Right atrium auricular region (tissue), 2 donors: ENCODE measurements around the gene TBC1D9. TPM values are rescaled to one million over a fixed set of nuclear protein-coding genes. Genes with fewer than 3 reads are reported as not detected.

Experiments used
- DNase-seq: peaks from one replicate; pipeline ENCODE4 v3.0.0-alpha.2; 2019; ENCODE audit warnings: low spot score
- H3K27ac ChIP-seq, 2 donors: fragments of 200-600 bp; sonication (generic); 1 replicate in 1 of 2; 2 replicates in 1 of 2; pipeline ENCODE4 v1.5.1; 2016 to 2019
- H3K27me3 ChIP-seq, 2 donors: fragments of 200-600 bp; sonication (generic); one replicate each; pipeline versions ENCODE4 v1.5.1 to v1.6.0; 2017 to 2019
- H3K36me3 ChIP-seq: fragments of 200-600 bp; sonication (generic); one replicate; pipeline ENCODE4 v1.5.1; 2016
- H3K4me1 ChIP-seq, 2 donors: fragments of 200-600 bp; sonication (generic); one replicate each; pipeline versions ENCODE4 v1.5.1 to v1.6.0; 2017 to 2019
- H3K4me3 ChIP-seq, 2 donors: fragments of 200-600 bp; sonication (generic); 1 replicate in 1 of 2; 2 replicates in 1 of 2; pipeline ENCODE4 v1.5.1; 2017 to 2019; ENCODE audit warnings: mild to moderate bottlenecking in 1 of 2, moderate library complexity in 1 of 2
- H3K9me3 ChIP-seq, 2 donors: fragments of 200-600 bp; sonication (generic); one replicate each; pipeline ENCODE4 v1.5.1; 2019
- total RNA-seq, 2 donors: library from RNA; depleted of rRNA; stranded (reverse); fragments of >200 nt; gene quantifications; one replicate each; pipeline ENCODE4 v1.1.0, GENCODE V29; 2016
- TF ChIP-seq, protein P1 (sequence below), 2 donors: fragments of 200-600 bp; sonication (generic); IDR thresholded peaks; one replicate each; pipeline ENCODE4 v1.5.1; 2019; ENCODE audit warnings: antibody characterized with exemption in 2 of 2

The TBC1D9 gene
- total RNA-seq, 2 donors from 2014 or later: 10.9 to 18.8 TPM

DNA sequence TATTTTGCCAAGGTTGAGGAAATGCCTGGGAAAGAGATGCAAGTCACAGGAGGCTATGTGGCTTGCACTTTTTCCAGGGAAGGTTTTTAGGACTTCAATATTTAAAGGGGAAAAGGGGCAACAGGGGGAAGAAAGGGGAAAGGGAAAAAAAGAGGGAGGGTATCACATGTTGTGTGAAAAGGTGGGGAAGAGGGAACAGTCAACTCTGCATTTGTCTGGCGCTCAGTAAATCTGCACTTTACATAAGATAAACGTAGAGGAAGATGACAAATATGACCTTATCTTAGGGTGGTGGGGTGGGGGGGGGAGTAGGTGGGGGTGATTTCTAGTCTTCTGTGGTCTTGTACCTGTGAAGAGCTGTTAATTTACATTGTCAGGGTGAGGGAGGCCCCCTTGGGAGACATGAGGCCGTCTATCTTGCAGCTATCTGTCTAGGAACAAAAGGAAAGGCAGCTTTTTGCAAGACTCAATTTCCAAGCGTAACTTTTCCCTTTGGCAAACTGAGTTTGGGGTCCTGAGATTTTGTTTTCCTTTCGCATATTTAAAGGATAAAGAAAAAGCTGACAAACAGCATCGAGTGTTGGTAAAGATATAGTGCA lies 115.9 kb downstream of the TBC1D9 start:
- TF ChIP-seq, protein P1, sequence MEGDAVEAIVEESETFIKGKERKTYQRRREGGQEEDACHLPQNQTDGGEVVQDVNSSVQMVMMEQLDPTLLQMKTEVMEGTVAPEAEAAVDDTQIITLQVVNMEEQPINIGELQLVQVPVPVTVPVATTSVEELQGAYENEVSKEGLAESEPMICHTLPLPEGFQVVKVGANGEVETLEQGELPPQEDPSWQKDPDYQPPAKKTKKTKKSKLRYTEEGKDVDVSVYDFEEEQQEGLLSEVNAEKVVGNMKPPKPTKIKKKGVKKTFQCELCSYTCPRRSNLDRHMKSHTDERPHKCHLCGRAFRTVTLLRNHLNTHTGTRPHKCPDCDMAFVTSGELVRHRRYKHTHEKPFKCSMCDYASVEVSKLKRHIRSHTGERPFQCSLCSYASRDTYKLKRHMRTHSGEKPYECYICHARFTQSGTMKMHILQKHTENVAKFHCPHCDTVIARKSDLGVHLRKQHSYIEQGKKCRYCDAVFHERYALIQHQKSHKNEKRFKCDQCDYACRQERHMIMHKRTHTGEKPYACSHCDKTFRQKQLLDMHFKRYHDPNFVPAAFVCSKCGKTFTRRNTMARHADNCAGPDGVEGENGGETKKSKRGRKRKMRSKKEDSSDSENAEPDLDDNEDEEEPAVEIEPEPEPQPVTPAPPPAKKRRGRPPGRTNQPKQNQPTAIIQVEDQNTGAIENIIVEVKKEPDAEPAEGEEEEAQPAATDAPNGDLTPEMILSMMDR (IDR thresholded peaks at IDR 0.05): no peak
- Histone ChIP-seq H3K36me3 (peaks cover 14% of the 10 kb centered on the region), H3K9me3 (no peaks in the 10 kb centered on the region), H3K4me1 (peaks cover 0 to 8% of the 10 kb centered on the region in 2 donors), H3K4me3 (no peak overlapping the region), H3K27me3 (no peaks in the 10 kb centered on the region), H3K27ac (no peak overlapping the region)
- no peak for DNase-seq

GRCh38 chr4:140639066-140639465 lies 117.1 kb downstream of the TBC1D9 start:
- Histone ChIP-seq H3K4me1 (peaks cover 0 to 8% of the 10 kb centered on the region in 2 donors), H3K9me3 (no peaks in the 10 kb centered on the region), H3K27me3 (no peaks in the 10 kb centered on the region), H3K4me3 (no peak overlapping the region), H3K36me3 (peaks cover 9% of the 10 kb centered on the region), H3K27ac (no peak overlapping the region)
- TF ChIP-seq, protein P1 (IDR thresholded peaks at IDR 0.05): no peak
- DNase-seq: no peak

DNA sequence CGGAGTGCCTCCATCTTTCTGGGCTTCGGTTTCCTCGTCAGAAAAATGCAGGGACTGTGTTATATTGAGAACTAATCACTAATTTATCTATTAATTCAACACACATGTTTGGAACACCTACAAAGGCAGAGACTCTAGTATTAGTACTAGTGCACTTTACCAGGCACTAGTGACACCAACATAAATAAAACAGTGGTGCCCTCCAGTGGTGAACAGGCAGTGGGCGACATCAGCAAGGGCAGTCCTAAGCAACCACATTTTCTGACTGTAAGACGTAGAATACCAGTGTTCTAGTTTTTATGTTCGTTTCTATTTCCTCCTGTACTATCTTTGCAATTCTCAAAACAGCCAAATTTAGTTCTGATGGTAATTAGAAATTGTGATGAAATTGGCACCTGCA lies 118.3 kb downstream of the TBC1D9 start:
- Histone ChIP-seq H3K4me3 (no peak overlapping the region), H3K27me3 (no peaks in the 10 kb centered on the region), H3K9me3 (no peaks in the 10 kb centered on the region), H3K36me3 (peaks cover 3% of the 10 kb centered on the region), H3K27ac (no peak overlapping the region), H3K4me1 (peaks cover 0 to 8% of the 10 kb centered on the region in 2 donors)
- TF ChIP-seq, protein P1 (IDR thresholded peaks at IDR 0.05): peak in 1 of 2 donors; percentile 60
- no peak for DNase-seq

GRCh38 chr4:140635606-140636005 lies 120.6 kb downstream of the TBC1D9 start:
- H3K36me3 ChIP-seq: peaks cover 3% of the 10 kb centered on the region
- TF ChIP-seq, protein P1 (IDR thresholded peaks at IDR 0.05): no peak
- H3K27ac ChIP-seq: no peak overlapping the region
- H3K4me3 ChIP-seq: no peak overlapping the region
- H3K27me3 ChIP-seq: no peaks in the 10 kb centered on the region
- H3K4me1 ChIP-seq: peaks cover 0 to 8% of the 10 kb centered on the region in 2 donors
- DNase-seq: no peak
- no peaks in the 10 kb centered on the region for H3K9me3 ChIP-seq

- peaks cover 0 to 8% of the 10 kb centered on the region in 2 donors for H3K4me1 ChIP-seq
- no peak overlapping the region for H3K4me3 ChIP-seq
- H3K27me3 ChIP-seq: no peaks in the 10 kb centered on the region
- H3K27ac ChIP-seq: no peak overlapping the region
- TF ChIP-seq, protein P1 (IDR thresholded peaks at IDR 0.05): no peak
- peaks cover 3% of the 10 kb centered on the region for H3K36me3 ChIP-seq
- DNase-seq: no peak
- H3K9me3 ChIP-seq: no peaks in the 10 kb centered on the region
Observed at GRCh38 chr4:140633951-140634350, 122.2 kb downstream of the TBC1D9 start.

- Histone ChIP-seq H3K27ac (no peak overlapping the region), H3K4me3 (no peak overlapping the region), H3K36me3 (peaks cover 6% of the 10 kb centered on the region), H3K9me3 (no peaks in the 10 kb centered on the region), H3K27me3 (no peaks in the 10 kb centered on the region), H3K4me1 (peaks cover 0 to 8% of the 10 kb centered on the region in 2 donors)
- TF ChIP-seq, protein P1 (IDR thresholded peaks at IDR 0.05): no peak
- no peak for DNase-seq
Observed at GRCh38 chr4:140633124-140633523, 123.1 kb downstream of the TBC1D9 start.
